ENCODE measurements around the gene ASB1. TPM values are rescaled to one million over a fixed set of nuclear protein-coding genes. Genes with fewer than 3 reads are reported as not detected.

Gene ASB1
- total RNA-seq, 1 donor = 27.9 TPM

DNA sequence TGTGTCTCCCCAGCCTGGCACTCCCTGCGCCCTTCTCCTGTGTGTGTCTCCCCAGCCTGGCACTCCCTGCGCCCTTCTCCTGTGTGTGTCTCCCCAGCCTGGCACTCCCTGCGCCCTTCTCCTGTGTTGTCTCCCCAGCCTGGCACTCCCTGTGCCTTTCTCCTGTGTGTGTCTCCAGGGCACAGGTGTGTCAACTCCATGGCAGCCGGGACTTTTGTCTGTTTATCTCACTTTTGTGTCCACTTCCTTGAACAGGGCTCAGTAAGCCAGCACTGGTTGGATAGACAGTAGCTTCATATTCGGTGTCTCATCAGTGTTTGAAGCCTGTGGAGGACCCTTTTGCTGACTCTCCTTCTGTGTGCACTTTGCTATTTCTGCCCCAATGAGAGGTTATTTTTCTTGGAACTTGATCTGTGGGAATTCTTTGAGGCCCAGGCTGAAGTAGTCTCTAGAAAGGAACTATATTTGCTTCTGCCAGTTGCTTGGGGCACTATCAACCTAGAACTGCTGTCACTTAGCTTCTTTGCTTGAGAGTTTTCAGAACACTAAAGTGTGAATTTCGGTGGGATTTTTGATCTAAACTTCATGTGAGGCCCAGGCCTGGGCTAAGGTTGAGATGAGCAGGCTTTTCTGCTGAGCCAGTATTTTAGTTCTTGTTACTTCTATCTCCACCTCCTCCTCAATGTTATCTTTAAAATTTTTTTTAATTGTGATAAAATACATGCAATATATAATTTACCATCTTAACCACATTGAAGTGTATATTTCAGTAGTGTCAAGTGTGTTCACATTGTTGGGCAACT lies 8.3 kb upstream of the ASB1 start:
- Histone ChIP-seq H3K4me2 (ENCODE audit: insufficient read depth, low read length) (peak overlapping the region; percentile 41), H3K4me3 (ENCODE audit: insufficient read depth, low read length) (no peak overlapping the region), H3K79me2 (ENCODE audit: insufficient read depth, low read length) (no peaks in the 10 kb centered on the region), H2AFZ (ENCODE audit: low read length) (peak overlapping the region; percentile 35), H3K4me1 (ENCODE audit: insufficient read depth, low read length) (peaks cover 26% of the 10 kb centered on the region), H3K27me3 (ENCODE audit: insufficient read depth, low read length) (no peaks in the 10 kb centered on the region), H4K20me1 (ENCODE audit: insufficient read depth, low read length) (no peaks in the 10 kb centered on the region), H3K36me3 (ENCODE audit: insufficient read depth, low read length) (no peaks in the 10 kb centered on the region), H3K27ac (ENCODE audit: low read depth, low read length) (peak overlapping the region; percentile 65), H3K9me3 (ENCODE audit: low read depth, low read length) (no peaks in the 10 kb centered on the region)
- peak; percentile 77 for DNase-seq (ENCODE audit: insufficient read length, low spot score, missing footprints)
- TF ChIP-seq, protein P1, sequence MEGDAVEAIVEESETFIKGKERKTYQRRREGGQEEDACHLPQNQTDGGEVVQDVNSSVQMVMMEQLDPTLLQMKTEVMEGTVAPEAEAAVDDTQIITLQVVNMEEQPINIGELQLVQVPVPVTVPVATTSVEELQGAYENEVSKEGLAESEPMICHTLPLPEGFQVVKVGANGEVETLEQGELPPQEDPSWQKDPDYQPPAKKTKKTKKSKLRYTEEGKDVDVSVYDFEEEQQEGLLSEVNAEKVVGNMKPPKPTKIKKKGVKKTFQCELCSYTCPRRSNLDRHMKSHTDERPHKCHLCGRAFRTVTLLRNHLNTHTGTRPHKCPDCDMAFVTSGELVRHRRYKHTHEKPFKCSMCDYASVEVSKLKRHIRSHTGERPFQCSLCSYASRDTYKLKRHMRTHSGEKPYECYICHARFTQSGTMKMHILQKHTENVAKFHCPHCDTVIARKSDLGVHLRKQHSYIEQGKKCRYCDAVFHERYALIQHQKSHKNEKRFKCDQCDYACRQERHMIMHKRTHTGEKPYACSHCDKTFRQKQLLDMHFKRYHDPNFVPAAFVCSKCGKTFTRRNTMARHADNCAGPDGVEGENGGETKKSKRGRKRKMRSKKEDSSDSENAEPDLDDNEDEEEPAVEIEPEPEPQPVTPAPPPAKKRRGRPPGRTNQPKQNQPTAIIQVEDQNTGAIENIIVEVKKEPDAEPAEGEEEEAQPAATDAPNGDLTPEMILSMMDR (IDR thresholded peaks at IDR 0.05; ENCODE audit: extremely low read depth, low read depth, low read length) = no peak

DNA sequence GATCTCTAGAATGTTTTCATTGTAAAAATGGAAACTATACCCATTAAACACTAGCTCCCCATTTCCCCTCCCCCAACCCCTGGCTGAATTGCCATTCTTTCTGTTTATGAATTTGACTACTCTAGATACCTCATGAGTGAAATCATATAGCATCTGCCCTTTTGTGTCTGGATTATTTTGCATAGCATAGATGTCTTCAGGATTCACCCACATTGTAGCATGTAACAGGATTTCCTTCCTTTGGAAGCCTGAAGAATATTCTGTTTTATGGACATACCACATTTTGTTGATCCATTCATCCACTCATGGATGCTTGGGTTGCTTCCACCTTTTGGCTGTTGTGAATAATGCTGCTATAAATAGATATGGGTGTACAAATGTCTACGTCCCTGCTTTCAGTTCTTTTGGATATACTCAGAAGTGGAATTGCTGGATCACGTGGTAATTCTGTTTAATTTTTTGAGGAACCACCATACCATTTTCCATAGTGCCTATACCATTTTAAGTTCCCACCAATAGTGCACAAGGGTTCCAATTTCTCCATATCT lies 7.7 kb upstream of the ASB1 start:
- Histone ChIP-seq H3K4me3 (ENCODE audit: insufficient read depth, low read length) (no peak overlapping the region), H3K4me2 (ENCODE audit: insufficient read depth, low read length) (no peak overlapping the region), H3K9me3 (ENCODE audit: low read depth, low read length) (no peaks in the 10 kb centered on the region), H2AFZ (ENCODE audit: low read length) (no peak overlapping the region), H4K20me1 (ENCODE audit: insufficient read depth, low read length) (no peaks in the 10 kb centered on the region), H3K27ac (ENCODE audit: low read depth, low read length) (peak overlapping the region; percentile 65), H3K4me1 (ENCODE audit: insufficient read depth, low read length) (peaks cover 33% of the 10 kb centered on the region), H3K27me3 (ENCODE audit: insufficient read depth, low read length) (no peaks in the 10 kb centered on the region), H3K79me2 (ENCODE audit: insufficient read depth, low read length) (no peaks in the 10 kb centered on the region), H3K36me3 (ENCODE audit: insufficient read depth, low read length) (no peaks in the 10 kb centered on the region)
- DNase-seq (ENCODE audit: insufficient read length, low spot score, missing footprints) = peak; percentile 62
- TF ChIP-seq, protein P1 (IDR thresholded peaks at IDR 0.05; ENCODE audit: extremely low read depth, low read depth, low read length) = no peak

DNA sequence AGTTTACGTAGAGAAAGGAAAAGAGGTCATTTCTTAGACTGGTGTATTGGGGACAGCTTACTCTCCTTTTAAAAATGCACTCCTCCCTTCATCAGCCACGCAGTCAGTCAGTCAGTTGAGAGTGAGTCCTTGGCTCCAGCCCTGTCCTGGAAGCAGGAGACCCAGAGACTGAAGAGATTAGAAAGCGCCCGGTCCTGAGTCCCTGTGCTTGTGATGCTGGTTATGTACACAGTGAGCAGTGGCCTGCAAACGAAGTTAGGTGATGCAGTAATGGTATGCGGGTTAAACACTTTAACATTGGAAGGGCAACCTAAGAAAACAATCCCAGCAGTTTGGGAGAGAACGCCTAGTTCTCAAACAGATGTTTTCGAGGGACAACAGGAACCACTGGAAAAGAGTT lies 6.3 kb upstream of the ASB1 start:
- H3K4me3 ChIP-seq (ENCODE audit: insufficient read depth, low read length) = no peak overlapping the region
- no peaks in the 10 kb centered on the region for H4K20me1 ChIP-seq (ENCODE audit: insufficient read depth, low read length)
- TF ChIP-seq, protein P1 (IDR thresholded peaks at IDR 0.05; ENCODE audit: extremely low read depth, low read depth, low read length) = no peak
- peaks cover 3% of the 10 kb centered on the region for H3K79me2 ChIP-seq (ENCODE audit: insufficient read depth, low read length)
- no peaks in the 10 kb centered on the region for H3K9me3 ChIP-seq (ENCODE audit: low read depth, low read length)
- H3K4me1 ChIP-seq (ENCODE audit: insufficient read depth, low read length) = peaks cover 47% of the 10 kb centered on the region
- DNase-seq (ENCODE audit: insufficient read length, low spot score, missing footprints) = peak; percentile 76
- H3K27me3 ChIP-seq (ENCODE audit: insufficient read depth, low read length) = no peaks in the 10 kb centered on the region
- no peak overlapping the region for H2AFZ ChIP-seq (ENCODE audit: low read length)
- H3K27ac ChIP-seq (ENCODE audit: low read depth, low read length) = peak overlapping the region; percentile 61
- no peak overlapping the region for H3K4me2 ChIP-seq (ENCODE audit: insufficient read depth, low read length)
- no peaks in the 10 kb centered on the region for H3K36me3 ChIP-seq (ENCODE audit: insufficient read depth, low read length)
